ENCODE results near the gene NKX2-1. TPM values are rescaled to one million over a fixed set of nuclear protein-coding genes. Genes with fewer than 3 reads are reported as not detected.

Gene NKX2-1
- total RNA-seq, 5 donors from 2014 or later (not counting 1 experiment from before 2014, with no cell fraction given) = 0.16 to 0.23 (median 0.16) TPM; not detected in 2

DNA sequence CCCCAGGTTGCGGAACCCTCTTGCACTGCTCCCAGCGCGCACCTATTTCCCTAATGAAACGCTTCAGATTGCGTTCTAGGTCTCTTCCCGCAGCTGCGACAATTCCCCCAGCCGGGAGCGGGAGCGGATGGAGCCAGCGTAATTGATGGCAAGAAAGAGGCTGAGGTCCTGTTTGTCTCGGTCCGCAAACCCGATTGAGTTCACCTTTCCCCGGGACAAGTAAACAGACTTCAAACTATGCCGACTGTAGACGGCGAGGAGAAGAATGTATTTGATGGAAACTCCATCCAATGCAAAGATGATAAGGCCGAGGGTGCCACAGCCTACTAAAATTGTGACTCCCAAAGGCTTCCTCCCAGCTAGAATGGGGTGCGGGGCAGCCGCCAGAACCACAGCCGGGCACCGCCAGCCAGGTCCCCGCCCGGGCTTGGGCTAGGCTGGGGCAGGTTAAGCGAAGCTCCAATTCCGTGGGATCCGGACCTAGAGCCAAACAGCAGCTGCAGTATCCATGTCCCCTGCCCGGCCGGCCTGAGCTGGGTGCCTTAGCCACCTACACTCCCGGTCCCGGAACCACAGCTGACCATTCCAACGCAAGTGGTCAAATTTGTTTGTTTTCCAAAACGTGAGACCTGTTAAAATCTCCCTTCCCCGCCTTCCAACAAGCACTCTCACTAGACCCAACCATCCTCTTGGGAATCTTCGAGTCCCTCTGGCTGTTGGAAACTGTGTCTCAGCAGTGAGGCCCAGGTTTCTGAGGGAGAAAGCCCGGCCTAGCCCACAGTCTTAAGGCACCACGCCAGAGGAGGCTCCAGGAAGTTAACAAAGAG, 5.5 kb downstream of the NKX2-1 start:
- H3K4me3 Mint-ChIP-seq = no peak overlapping the region
- CTCF ChIA-PET = no interaction called here

DNA sequence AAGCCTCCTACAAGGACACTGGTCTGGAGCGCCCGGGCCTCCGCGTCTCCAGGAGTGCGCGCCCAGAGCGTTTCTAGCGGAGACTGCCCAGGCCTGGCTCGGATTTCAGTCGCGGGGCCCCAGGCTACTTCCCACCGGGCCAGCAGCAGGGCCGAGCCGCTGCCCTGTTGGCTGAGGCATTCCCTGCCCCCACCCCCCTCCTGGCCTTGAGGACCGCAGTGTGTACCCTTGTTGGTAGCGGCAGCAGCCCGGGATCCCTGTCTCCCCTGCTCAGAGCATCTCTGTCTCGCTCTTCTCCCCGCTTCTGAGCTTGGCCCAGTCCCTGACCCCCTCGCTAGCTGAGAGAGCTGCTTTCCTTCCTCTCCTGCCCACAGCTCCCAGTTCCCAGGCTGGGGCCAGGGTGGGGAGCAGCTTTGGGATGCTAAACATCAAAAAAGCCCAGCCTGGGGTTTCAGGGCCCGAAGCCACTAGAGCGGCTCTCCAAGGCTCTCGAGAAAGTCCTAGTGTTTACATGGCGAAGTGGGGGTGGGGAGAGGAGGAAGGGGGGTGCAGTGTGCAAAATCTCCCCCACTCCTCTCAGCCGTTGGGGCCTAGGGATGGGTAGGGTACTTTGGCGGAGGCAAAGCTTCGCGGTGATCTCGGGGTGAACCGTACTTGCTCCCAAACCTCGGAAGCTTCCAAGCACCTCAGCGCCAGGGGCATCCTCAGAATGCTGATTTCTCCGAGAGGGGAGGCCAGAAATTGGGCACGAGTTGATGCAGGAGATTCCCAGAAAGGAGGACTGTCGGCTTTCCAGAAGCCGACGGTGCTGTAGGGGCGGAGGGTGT, 6.4 kb downstream of the NKX2-1 start:
- peaks cover 20 to 67% of the 10 kb centered on the region in 2 experiments for H3K27me3 ChIP-seq (replicated peaks in 1 of 2; ENCODE audit: control insufficient read depth in 2 of 2, extremely low read depth in 1 of 2, insufficient read depth in 2 of 2, low read length in 1 of 2)
- ATAC-seq (replicated peaks in 1 of 4) (no peak), DNase-seq (no peak)
- no peaks in the 10 kb centered on the region for H3K36me3 ChIP-seq (ENCODE audit: control insufficient read depth in 2 of 2, extremely low read depth in 1 of 2, insufficient read depth in 1 of 2, low read length in 1 of 2)
- no peak overlapping the region for H3K27ac ChIP-seq (ENCODE audit: low read length)
- no peak overlapping the region for H3K4me3 ChIP-seq (ENCODE audit: control insufficient read depth in 1 of 2, extremely low read depth in 1 of 2, low read length in 1 of 2)
- WGBS (ENCODE audit: insufficient coverage) = 10% methylated on average over 32 of the region's 38 CpGs
- POLR2A ChIA-PET = no interaction called here
- no peaks in the 10 kb centered on the region for H3K4me1 ChIP-seq (ENCODE audit: control insufficient read depth in 1 of 2, extremely low read depth in 1 of 2, insufficient read depth in 2 of 2, low read length in 2 of 2)
- H3K4me3 Mint-ChIP-seq = no peak overlapping the region
- no peak overlapping the region for H3K27ac Mint-ChIP-seq
- H3K9me3 ChIP-seq = no peaks in the 10 kb centered on the region
- CTCF ChIA-PET = no interaction called here
- peaks cover 0 to 4% (median 0%) of the 10 kb centered on the region in 3 donors for H3K4me1 Mint-ChIP-seq
- no peaks in the 10 kb centered on the region for H3K9me3 Mint-ChIP-seq
- H3K36me3 Mint-ChIP-seq = no peaks in the 10 kb centered on the region
- peaks cover 68 to 77% of the 10 kb centered on the region in 2 donors for H3K27me3 Mint-ChIP-seq

More for the DNA sequence above, 5.5 kb downstream of the NKX2-1 start:
- POLR2A ChIA-PET = no interaction called here
- H3K4me1 Mint-ChIP-seq = peaks cover 4 to 6% (median 4%) of the 10 kb centered on the region in 3 donors
- WGBS (ENCODE audit: insufficient coverage) = 8% methylated on average over 33 of the region's 38 CpGs
- peaks cover 18 to 67% of the 10 kb centered on the region in 2 experiments for H3K27me3 ChIP-seq (replicated peaks in 1 of 2; ENCODE audit: control insufficient read depth in 2 of 2, extremely low read depth in 1 of 2, insufficient read depth in 2 of 2, low read length in 1 of 2)
- H3K27me3 Mint-ChIP-seq = peaks cover 62 to 75% of the 10 kb centered on the region in 2 donors
- H3K9me3 ChIP-seq = no peaks in the 10 kb centered on the region
- no peaks in the 10 kb centered on the region for H3K36me3 ChIP-seq (ENCODE audit: control insufficient read depth in 2 of 2, extremely low read depth in 1 of 2, insufficient read depth in 1 of 2, low read length in 1 of 2)
- no peak for ATAC-seq (replicated peaks in 1 of 4)
- peaks cover 0 to 5% of the 10 kb centered on the region in 2 experiments for H3K4me1 ChIP-seq (ENCODE audit: control insufficient read depth in 1 of 2, extremely low read depth in 1 of 2, insufficient read depth in 2 of 2, low read length in 2 of 2)
- H3K36me3 Mint-ChIP-seq = no peaks in the 10 kb centered on the region
- no peaks in the 10 kb centered on the region for H3K9me3 Mint-ChIP-seq
- H3K4me3 ChIP-seq (ENCODE audit: control insufficient read depth in 1 of 2, extremely low read depth in 1 of 2, low read length in 1 of 2) = no peak overlapping the region
- no peak overlapping the region for H3K27ac Mint-ChIP-seq
- DNase-seq = no peak
- H3K27ac ChIP-seq (ENCODE audit: low read length) = no peak overlapping the region

DNA sequence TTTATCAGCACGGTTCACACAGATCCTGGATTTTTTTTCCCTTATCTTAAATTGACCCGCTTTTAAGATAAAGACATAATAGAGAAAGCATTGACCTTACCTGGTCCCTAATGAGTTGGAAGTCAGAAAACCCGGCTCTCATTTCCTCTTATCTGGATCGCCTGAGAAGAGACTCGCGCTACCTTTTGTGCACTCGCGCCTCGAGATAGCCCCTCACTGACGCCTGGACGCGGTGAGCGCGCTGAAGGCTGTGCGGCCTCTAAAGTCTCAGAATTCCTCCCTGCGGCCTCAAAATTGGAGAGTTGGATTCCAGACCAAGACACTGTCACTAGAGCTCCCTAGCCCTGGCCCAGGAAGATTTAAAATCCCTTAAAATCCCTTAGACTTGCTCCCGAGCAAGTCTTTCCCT, 7.0 kb downstream of the NKX2-1 start:
- Histone ChIP-seq H3K27me3 (replicated peaks in 1 of 2; ENCODE audit: control insufficient read depth in 2 of 2, extremely low read depth in 1 of 2, insufficient read depth in 2 of 2, low read length in 1 of 2) (peaks cover 20 to 67% of the 10 kb centered on the region in 2 experiments), H3K9me3 (no peaks in the 10 kb centered on the region), H3K4me3 (ENCODE audit: control insufficient read depth in 1 of 2, extremely low read depth in 1 of 2, low read length in 1 of 2) (no peak overlapping the region), H3K36me3 (ENCODE audit: control insufficient read depth in 2 of 2, extremely low read depth in 1 of 2, insufficient read depth in 1 of 2, low read length in 1 of 2) (no peaks in the 10 kb centered on the region), H3K27ac (ENCODE audit: low read length) (no peak overlapping the region), H3K4me1 (ENCODE audit: control insufficient read depth in 1 of 2, extremely low read depth in 1 of 2, insufficient read depth in 2 of 2, low read length in 2 of 2) (no peaks in the 10 kb centered on the region)
- WGBS (ENCODE audit: insufficient coverage) = 15% methylated on average over 14 of the region's 17 CpGs
- ATAC-seq (replicated peaks in 1 of 4) = no peak
- DNase-seq = no peak
- POLR2A ChIA-PET = no interaction called here
- Mint-ChIP-seq H3K4me3 (no peak overlapping the region), H3K36me3 (no peaks in the 10 kb centered on the region), H3K4me1 (peaks cover 0 to 5% (median under 1%) of the 10 kb centered on the region in 3 donors), H3K27ac (no peak overlapping the region), H3K27me3 (peaks cover 73 to 82% of the 10 kb centered on the region in 2 donors), H3K9me3 (peaks cover 0 to under 1% (median 0%) of the 10 kb centered on the region in 3 donors)
- CTCF ChIA-PET = no interaction called here

- no peak overlapping the region for H3K27ac Mint-ChIP-seq
- Histone ChIP-seq H3K27me3 (replicated peaks in 1 of 2; ENCODE audit: control insufficient read depth in 2 of 2, extremely low read depth in 1 of 2, insufficient read depth in 2 of 2, low read length in 1 of 2) (peaks cover 20 to 62% of the 10 kb centered on the region in 2 experiments), H3K9me3 (no peaks in the 10 kb centered on the region), H3K27ac (ENCODE audit: low read length) (no peak overlapping the region), H3K36me3 (ENCODE audit: control insufficient read depth in 2 of 2, extremely low read depth in 1 of 2, insufficient read depth in 1 of 2, low read length in 1 of 2) (no peaks in the 10 kb centered on the region), H3K4me3 (ENCODE audit: control insufficient read depth in 1 of 2, extremely low read depth in 1 of 2, low read length in 1 of 2) (no peak overlapping the region), H3K4me1 (ENCODE audit: control insufficient read depth in 1 of 2, extremely low read depth in 1 of 2, insufficient read depth in 2 of 2, low read length in 2 of 2) (no peaks in the 10 kb centered on the region)
- ATAC-seq (replicated peaks in 1 of 4) (no peak), DNase-seq (no peak)
- no peaks in the 10 kb centered on the region for H3K36me3 Mint-ChIP-seq
- peaks cover 0 to 4% (median 0%) of the 10 kb centered on the region in 3 donors for H3K9me3 Mint-ChIP-seq
- H3K4me3 Mint-ChIP-seq = no peak overlapping the region
- WGBS (ENCODE audit: insufficient coverage) = 2% methylated on average over 5 of the region's 9 CpGs
- CTCF ChIA-PET = no interaction called here
- POLR2A ChIA-PET = no interaction called here
- H3K27me3 Mint-ChIP-seq = peaks cover 77 to 86% of the 10 kb centered on the region in 2 donors
- H3K4me1 Mint-ChIP-seq = peaks cover 0 to 9% (median 4%) of the 10 kb centered on the region in 3 donors
Measured at GRCh38 chr14:36512585-36513003, 7.4 kb downstream of the NKX2-1 start.

DNA sequence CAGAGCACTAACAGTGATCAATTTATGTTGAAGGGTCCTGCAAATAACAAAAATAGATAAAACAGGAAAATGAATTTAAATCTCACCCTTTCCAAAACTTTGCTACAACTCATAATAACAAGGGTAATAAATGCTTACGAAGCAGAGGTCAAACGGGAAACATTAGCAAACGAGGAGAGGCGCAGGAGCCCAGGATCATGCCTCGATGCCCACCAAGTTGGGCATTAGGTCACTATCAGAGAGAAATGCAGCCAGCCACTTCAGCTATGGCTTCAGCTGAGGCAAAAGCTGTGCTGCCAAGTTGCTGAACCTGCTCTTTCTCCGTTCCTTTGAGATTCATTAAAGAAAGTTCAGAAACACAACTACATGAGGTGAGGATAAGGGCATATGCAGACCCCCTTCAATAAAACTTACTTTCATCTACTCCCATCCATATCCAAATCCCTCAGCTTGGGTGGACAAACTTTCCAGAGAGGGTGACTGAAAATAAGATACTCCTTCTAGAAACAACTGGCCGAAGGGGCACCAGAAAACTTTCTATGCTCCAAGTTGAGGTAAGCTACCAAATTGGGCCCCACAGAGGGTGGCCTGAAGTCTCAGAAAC, 7.9 kb downstream of the NKX2-1 start:
- H3K9me3 ChIP-seq = no peaks in the 10 kb centered on the region

GRCh38 chr14:36510874-36511273, 9.2 kb downstream of the NKX2-1 start:
- H3K4me1 Mint-ChIP-seq = peaks cover 7 to 14% (median 11%) of the 10 kb centered on the region in 3 donors
- H3K27me3 Mint-ChIP-seq = peaks cover 78 to 89% of the 10 kb centered on the region in 2 donors
- ATAC-seq (replicated peaks in 1 of 4) (no peak), DNase-seq (no peak)
- H3K9me3 Mint-ChIP-seq = peaks cover 0 to 5% (median 4%) of the 10 kb centered on the region in 3 donors
- Histone ChIP-seq H3K27ac (ENCODE audit: low read length) (no peak overlapping the region), H3K4me3 (ENCODE audit: control insufficient read depth in 1 of 2, extremely low read depth in 1 of 2, low read length in 1 of 2) (no peak overlapping the region), H3K4me1 (ENCODE audit: control insufficient read depth in 1 of 2, extremely low read depth in 1 of 2, insufficient read depth in 2 of 2, low read length in 2 of 2) (no peaks in the 10 kb centered on the region), H3K36me3 (ENCODE audit: control insufficient read depth in 2 of 2, extremely low read depth in 1 of 2, insufficient read depth in 1 of 2, low read length in 1 of 2) (no peaks in the 10 kb centered on the region), H3K27me3 (replicated peaks in 1 of 2; ENCODE audit: control insufficient read depth in 2 of 2, extremely low read depth in 1 of 2, insufficient read depth in 2 of 2, low read length in 1 of 2) (peaks cover 25 to 69% of the 10 kb centered on the region in 2 experiments), H3K9me3 (no peaks in the 10 kb centered on the region)
- H3K4me3 Mint-ChIP-seq = no peak overlapping the region
- ChIA-PET POLR2A (no interaction called here), CTCF (no interaction called here)
- no CpG with 5 or more reads among the region's 6 CpGs for WGBS (ENCODE audit: insufficient coverage)
- no peaks in the 10 kb centered on the region for H3K36me3 Mint-ChIP-seq
- H3K27ac Mint-ChIP-seq = no peak overlapping the region

More for the DNA sequence above, 7.9 kb downstream of the NKX2-1 start:
- Mint-ChIP-seq H3K9me3 (peaks cover 0 to 5% (median 0%) of the 10 kb centered on the region in 3 donors), H3K4me1 (peaks cover 0 to 9% (median 5%) of the 10 kb centered on the region in 3 donors), H3K27me3 (peaks cover 79 to 89% of the 10 kb centered on the region in 2 donors), H3K36me3 (no peaks in the 10 kb centered on the region), H3K4me3 (no peak overlapping the region), H3K27ac (no peak overlapping the region)
- Histone ChIP-seq H3K27me3 (replicated peaks in 1 of 2; ENCODE audit: control insufficient read depth in 2 of 2, extremely low read depth in 1 of 2, insufficient read depth in 2 of 2, low read length in 1 of 2) (peaks cover 23 to 64% of the 10 kb centered on the region in 2 experiments), H3K4me3 (ENCODE audit: control insufficient read depth in 1 of 2, extremely low read depth in 1 of 2, low read length in 1 of 2) (no peak overlapping the region), H3K27ac (ENCODE audit: low read length) (no peak overlapping the region), H3K4me1 (ENCODE audit: control insufficient read depth in 1 of 2, extremely low read depth in 1 of 2, insufficient read depth in 2 of 2, low read length in 2 of 2) (no peaks in the 10 kb centered on the region), H3K36me3 (ENCODE audit: control insufficient read depth in 2 of 2, extremely low read depth in 1 of 2, insufficient read depth in 1 of 2, low read length in 1 of 2) (no peaks in the 10 kb centered on the region)
- DNase-seq (no peak), ATAC-seq (replicated peaks in 1 of 4) (no peak)
- POLR2A ChIA-PET = no interaction called here
- WGBS (ENCODE audit: insufficient coverage) = 9% methylated on average over 6 of the region's 7 CpGs
- CTCF ChIA-PET = no interaction called here
